ENCODE results near the gene LAMTOR5. TPM values are rescaled to one million over a fixed set of nuclear protein-coding genes. Genes with fewer than 3 reads are reported as not detected.
A peak's percentile ranks its signal among the peaks of the same experiment; 100 is the strongest.
"Not testable (repeated sequence)": the region's sequence is repeated elsewhere in the genome, so short reads cannot be mapped to it uniquely, and the experiment has no call there.

The LAMTOR5 gene
- polyA plus RNA-seq, 3 donors: 304 to 420 (median 368) TPM

DNA sequence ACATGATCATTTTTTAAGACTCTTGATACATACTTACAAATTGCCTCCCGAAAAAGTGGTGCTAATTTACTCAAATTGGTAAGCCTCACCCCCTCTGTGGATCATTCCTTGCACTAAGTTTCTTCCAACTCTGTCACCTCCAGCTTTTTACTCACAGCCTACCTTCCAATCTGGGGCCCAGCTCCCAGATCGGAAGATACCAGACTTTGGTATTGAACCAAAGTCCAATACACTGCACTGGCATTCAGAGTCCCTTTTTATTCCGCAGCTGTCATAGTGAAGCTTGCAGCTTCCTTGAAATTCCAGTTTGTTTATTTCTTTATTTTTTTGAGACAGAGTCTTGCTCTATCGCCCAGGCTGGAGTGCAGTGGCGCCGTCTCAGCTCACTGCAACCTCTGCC is 1.8 kb upstream of the LAMTOR5 start:
- Histone ChIP-seq H3K9me3 (replicated peaks in 1 of 2; ENCODE audit: control insufficient read depth in 1 of 2, insufficient read depth in 1 of 2, low read length in 2 of 2) (no peaks in the 10 kb centered on the region), H3K4me3 (replicated peaks in 1 of 3; ENCODE audit: low read depth in 2 of 3, low read length in 3 of 3) (no peak overlapping the region), H3K27me3 (ENCODE audit: control insufficient read depth in 2 of 2, insufficient read depth in 2 of 2, low read length in 2 of 2) (no peaks in the 10 kb centered on the region), H3K79me2 (ENCODE audit: insufficient read depth, low read length) (peaks cover 35% of the 10 kb centered on the region), H3K4me2 (replicated peaks; ENCODE audit: extremely low read depth, low read length, poor library complexity, severe bottlenecking) (no peak overlapping the region), H3K9ac (ENCODE audit: insufficient read depth, low read length, poor library complexity, severe bottlenecking) (no peak overlapping the region), H4K20me1 (ENCODE audit: insufficient read depth, low read length) (no peaks in the 10 kb centered on the region), H3K4me1 (ENCODE audit: control insufficient read depth in 1 of 2, insufficient read depth in 2 of 2, low read length in 2 of 2) (peaks cover 20 to 29% of the 10 kb centered on the region in 2 donors), H3K27ac (ENCODE audit: low read depth in 1 of 2, low read length in 2 of 2) (no peak overlapping the region), H2AFZ (ENCODE audit: insufficient read depth, low read depth, low read length, poor library complexity, severe bottlenecking) (no peak overlapping the region), H3K36me3 (replicated peaks in 1 of 2; ENCODE audit: control insufficient read depth in 1 of 2, insufficient read depth in 2 of 2, low read length in 2 of 2) (peaks cover 14 to 17% of the 10 kb centered on the region in 2 donors)
- TF ChIP-seq, protein P1, sequence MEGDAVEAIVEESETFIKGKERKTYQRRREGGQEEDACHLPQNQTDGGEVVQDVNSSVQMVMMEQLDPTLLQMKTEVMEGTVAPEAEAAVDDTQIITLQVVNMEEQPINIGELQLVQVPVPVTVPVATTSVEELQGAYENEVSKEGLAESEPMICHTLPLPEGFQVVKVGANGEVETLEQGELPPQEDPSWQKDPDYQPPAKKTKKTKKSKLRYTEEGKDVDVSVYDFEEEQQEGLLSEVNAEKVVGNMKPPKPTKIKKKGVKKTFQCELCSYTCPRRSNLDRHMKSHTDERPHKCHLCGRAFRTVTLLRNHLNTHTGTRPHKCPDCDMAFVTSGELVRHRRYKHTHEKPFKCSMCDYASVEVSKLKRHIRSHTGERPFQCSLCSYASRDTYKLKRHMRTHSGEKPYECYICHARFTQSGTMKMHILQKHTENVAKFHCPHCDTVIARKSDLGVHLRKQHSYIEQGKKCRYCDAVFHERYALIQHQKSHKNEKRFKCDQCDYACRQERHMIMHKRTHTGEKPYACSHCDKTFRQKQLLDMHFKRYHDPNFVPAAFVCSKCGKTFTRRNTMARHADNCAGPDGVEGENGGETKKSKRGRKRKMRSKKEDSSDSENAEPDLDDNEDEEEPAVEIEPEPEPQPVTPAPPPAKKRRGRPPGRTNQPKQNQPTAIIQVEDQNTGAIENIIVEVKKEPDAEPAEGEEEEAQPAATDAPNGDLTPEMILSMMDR (IDR thresholded peaks at IDR 0.05): no peak
- DNase-seq: no peak
- whole genome bisulfite sequencing (ENCODE audit: insufficient coverage): 93% methylated on average over 5 of the region's 6 CpGs
- H3K4me3 Mint-ChIP-seq: peak overlapping the region in 1 of 2 donors; percentile 27
- intact Hi-C loops (cut with micrococcal nuclease): loop anchor here in 1 of 2 donors (5.0 to 10.0 kb wide), 2 partner anchors 72 to 375 kb away; partner anchors contain the start of genes RBM15 and STRIP1
- H3K4me1 Mint-ChIP-seq: peaks cover 25% of the 10 kb centered on the region
- H3K36me3 Mint-ChIP-seq: peaks cover 5 to 10% of the 10 kb centered on the region in 2 donors
- H3K27ac Mint-ChIP-seq: no peak overlapping the region
- H3K9me3 Mint-ChIP-seq: no peaks in the 10 kb centered on the region
- peaks cover 0 to 6% (median 3%) of the 10 kb centered on the region in 3 donors for H3K27me3 Mint-ChIP-seq (ENCODE audit: low read depth in 3 of 3)

DNA sequence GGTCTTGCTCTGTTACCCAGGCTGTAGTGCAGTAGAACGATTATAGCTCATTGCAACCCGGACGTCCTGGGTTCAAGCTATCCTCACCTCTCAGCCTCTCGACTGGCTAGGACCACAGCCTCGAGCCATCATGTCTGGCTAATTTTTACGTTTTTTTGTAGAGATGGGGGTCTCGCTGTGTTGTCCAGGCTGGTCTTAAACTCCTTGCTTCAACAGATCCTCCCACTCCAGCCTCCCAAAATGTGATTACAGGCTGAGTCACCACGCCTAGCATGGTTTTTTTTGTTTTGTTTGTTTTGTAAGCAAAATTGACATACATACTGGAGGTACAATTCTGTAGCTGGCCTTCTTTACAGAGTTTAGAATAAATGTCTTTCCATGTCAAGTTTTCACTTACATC is 994 bp upstream of the LAMTOR5 start:
- no peaks in the 10 kb centered on the region for H3K9me3 ChIP-seq (replicated peaks in 1 of 2; ENCODE audit: control insufficient read depth in 1 of 2, insufficient read depth in 1 of 2, low read length in 2 of 2)
- no peaks in the 10 kb centered on the region for H4K20me1 ChIP-seq (ENCODE audit: insufficient read depth, low read length)
- peak overlapping the region in 1 of 2 donors; percentile 100 for H3K4me3 Mint-ChIP-seq
- H3K79me2 ChIP-seq (ENCODE audit: insufficient read depth, low read length): peaks cover 35% of the 10 kb centered on the region
- H3K27ac ChIP-seq (ENCODE audit: low read depth in 1 of 2, low read length in 2 of 2): no peak overlapping the region
- H3K4me3 ChIP-seq (replicated peaks in 1 of 3; ENCODE audit: low read depth in 2 of 3, low read length in 3 of 3): peak overlapping the region in 1 of 3 experiments; percentile 85
- no peak overlapping the region for H3K9ac ChIP-seq (ENCODE audit: insufficient read depth, low read length, poor library complexity, severe bottlenecking)
- peaks cover 25% of the 10 kb centered on the region for H3K4me1 Mint-ChIP-seq
- intact Hi-C loops (cut with micrococcal nuclease): loop anchor here in 1 of 2 donors (5.0 to 10.0 kb wide), 2 partner anchors 71 to 374 kb away; partner anchors contain the start of genes RBM15 and STRIP1
- 83% methylated on average over 3 of the region's 8 CpGs for WGBS (ENCODE audit: insufficient coverage)
- peaks cover 20 to 29% of the 10 kb centered on the region in 2 donors for H3K4me1 ChIP-seq (ENCODE audit: control insufficient read depth in 1 of 2, insufficient read depth in 2 of 2, low read length in 2 of 2)
- H3K9me3 Mint-ChIP-seq: no peaks in the 10 kb centered on the region
- peaks cover 22 to 25% of the 10 kb centered on the region in 2 donors for H3K36me3 ChIP-seq (replicated peaks in 1 of 2; ENCODE audit: control insufficient read depth in 1 of 2, insufficient read depth in 2 of 2, low read length in 2 of 2)
- H3K36me3 Mint-ChIP-seq: peaks cover 12 to 16% of the 10 kb centered on the region in 2 donors
- peaks cover 0 to 7% (median 3%) of the 10 kb centered on the region in 3 donors for H3K27me3 Mint-ChIP-seq (ENCODE audit: low read depth in 3 of 3)
- H3K27me3 ChIP-seq (ENCODE audit: control insufficient read depth in 2 of 2, insufficient read depth in 2 of 2, low read length in 2 of 2): no peaks in the 10 kb centered on the region
- TF ChIP-seq, protein P1 (IDR thresholded peaks at IDR 0.05): no peak
- H3K27ac Mint-ChIP-seq: peak overlapping the region in 1 of 7 donors; percentile 11
- H3K4me2 ChIP-seq (replicated peaks; ENCODE audit: extremely low read depth, low read length, poor library complexity, severe bottlenecking): peak overlapping the region; percentile 76
- DNase-seq: no peak
- peak overlapping the region; percentile 97 for H2AFZ ChIP-seq (ENCODE audit: insufficient read depth, low read depth, low read length, poor library complexity, severe bottlenecking)

DNA sequence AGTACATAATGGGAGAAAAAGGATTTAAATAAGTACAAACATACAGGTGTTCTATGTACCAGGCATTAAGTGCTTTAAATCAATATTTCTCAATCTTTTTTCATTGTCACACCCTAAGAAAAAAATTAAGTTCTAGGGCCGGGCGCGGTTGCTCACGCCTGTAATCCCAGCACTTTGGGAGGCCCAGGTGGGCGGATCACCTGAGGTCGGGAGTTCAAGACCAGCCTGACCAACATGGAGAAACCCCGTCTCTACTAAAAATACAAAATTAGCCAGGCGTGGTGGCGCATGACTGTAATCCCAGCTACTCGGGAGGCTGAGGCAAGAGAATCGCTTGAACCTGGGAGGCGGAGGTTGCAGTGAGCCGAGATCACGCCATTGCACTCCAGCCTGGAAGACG is 1.1 kb downstream of the LAMTOR5 start:
- not testable (repeated sequence) for H2AFZ ChIP-seq (ENCODE audit: insufficient read depth, low read depth, low read length, poor library complexity, severe bottlenecking); H3K9me3 Mint-ChIP-seq; H3K9me3 ChIP-seq (replicated peaks in 1 of 2; ENCODE audit: control insufficient read depth in 1 of 2, insufficient read depth in 1 of 2, low read length in 2 of 2); H4K20me1 ChIP-seq (ENCODE audit: insufficient read depth, low read length); H3K27me3 ChIP-seq (ENCODE audit: control insufficient read depth in 2 of 2, insufficient read depth in 2 of 2, low read length in 2 of 2); DNase-seq; H3K27me3 Mint-ChIP-seq (ENCODE audit: low read depth in 3 of 3)
- H3K9ac ChIP-seq (ENCODE audit: insufficient read depth, low read length, poor library complexity, severe bottlenecking): peak overlapping the region; percentile 97
- peaks cover 29 to 32% of the 10 kb centered on the region in 2 donors for H3K36me3 Mint-ChIP-seq
- peak overlapping the region in 6 of 7 donors; percentile 98 to 100 (median 100) for H3K27ac Mint-ChIP-seq
- peaks cover 14 to 23% of the 10 kb centered on the region in 2 donors for H3K4me1 ChIP-seq (ENCODE audit: control insufficient read depth in 1 of 2, insufficient read depth in 2 of 2, low read length in 2 of 2)
- intact Hi-C loops (cut with micrococcal nuclease): loop anchor here (2.0 to 10.0 kb wide), 3 partner anchors 64 to 372 kb away; partner anchors contain the start of genes RBM15 (in 1 of the 2) and STRIP1 (in 1 of the 2)
- peak overlapping the region; percentile 100 for H3K4me3 Mint-ChIP-seq
- H3K79me2 ChIP-seq (ENCODE audit: insufficient read depth, low read length): peaks cover 35% of the 10 kb centered on the region
- H3K4me1 Mint-ChIP-seq: peaks cover 21% of the 10 kb centered on the region
- peak overlapping the region in 1 of 2 donors; percentile 98 for H3K27ac ChIP-seq (ENCODE audit: low read depth in 1 of 2, low read length in 2 of 2)
- peaks cover 42 to 46% of the 10 kb centered on the region in 2 donors for H3K36me3 ChIP-seq (replicated peaks in 1 of 2; ENCODE audit: control insufficient read depth in 1 of 2, insufficient read depth in 2 of 2, low read length in 2 of 2)
- peak overlapping the region; percentile 85 to 98 (median 95) for H3K4me3 ChIP-seq (replicated peaks in 1 of 3; ENCODE audit: low read depth in 2 of 3, low read length in 3 of 3)
- no CpG with 5 or more reads among the region's 15 CpGs for WGBS (ENCODE audit: insufficient coverage)
- H3K4me2 ChIP-seq (replicated peaks; ENCODE audit: extremely low read depth, low read length, poor library complexity, severe bottlenecking): peak overlapping the region; percentile 76
